Osteoblast (primary cell): ENCODE data around the gene TEC. TPM values are rescaled to one million over a fixed set of nuclear protein-coding genes. Genes with fewer than 3 reads are reported as not detected.

Experiments used
- DNase-seq: peaks from one replicate; pipeline ENCODE4 v3.0.0; 2011; ENCODE audit warnings: low spot score, mixed read lengths; ENCODE audit not compliant: insufficient read length; ENCODE audit errors: missing footprints
- H2AFZ ChIP-seq: 2 replicates; pipeline ENCODE4 v1.6.0; 2011; ENCODE audit warnings: mild to moderate bottlenecking, low read length
- H3K27ac ChIP-seq: 2 replicates; pipeline ENCODE4 v1.5.1; 2011; ENCODE audit warnings: mild to moderate bottlenecking, low read depth, low read length, moderate library complexity
- H3K27me3 ChIP-seq: 2 replicates; pipeline ENCODE4 v1.6.0; 2012; ENCODE audit warnings: mild to moderate bottlenecking, control low read depth, inconsistent platforms, low read length, moderate library complexity; ENCODE audit not compliant: insufficient read depth
- H3K36me3 ChIP-seq: 2 replicates; pipeline ENCODE4 v1.5.1; 2011; ENCODE audit warnings: mild to moderate bottlenecking, low read length, control low read depth, moderate library complexity; ENCODE audit not compliant: insufficient read depth
- H3K4me1 ChIP-seq: 2 replicates; pipeline ENCODE4 v1.5.1; 2011; ENCODE audit warnings: mild to moderate bottlenecking, low read length, control low read depth, moderate library complexity; ENCODE audit not compliant: insufficient read depth
- H3K4me2 ChIP-seq: 2 replicates; pipeline ENCODE4 v1.6.0; 2011; ENCODE audit warnings: mild to moderate bottlenecking, low read length; ENCODE audit not compliant: insufficient read depth
- H3K4me3 ChIP-seq: fragments of 200-600 bp; sonication (generic); 3 replicates; pipeline ENCODE4 v1.5.1; 2012; ENCODE audit warnings: mild to moderate bottlenecking, low read length, inconsistent platforms; ENCODE audit not compliant: insufficient read depth
- H3K79me2 ChIP-seq: 2 replicates; pipeline ENCODE4 v1.6.0; 2012; ENCODE audit warnings: mild to moderate bottlenecking, low read length, control low read depth, inconsistent platforms; ENCODE audit not compliant: insufficient read depth
- H3K9me3 ChIP-seq: 2 replicates; pipeline ENCODE4 v1.5.1; 2011; ENCODE audit warnings: low read depth, low read length, control low read depth
- H4K20me1 ChIP-seq: 2 replicates; pipeline ENCODE4 v1.6.0; 2012; ENCODE audit warnings: mild to moderate bottlenecking, low read length, control low read depth; ENCODE audit not compliant: insufficient read depth
- total RNA-seq: library from RNA; depleted of rRNA; stranded (reverse); fragments of >200 nt; gene quantifications from 2 replicates; pipeline ENCODE4 v1.2.3, GENCODE V29; 2012
- TF ChIP-seq, protein P1 (sequence below): IDR thresholded peaks from 2 replicates; pipeline ENCODE4 v1.5.1; 2011; ENCODE audit warnings: mild to moderate bottlenecking, low read depth, low read length, moderate library complexity; ENCODE audit errors: extremely low read depth

Gene TEC
- total RNA-seq, 1 donor: 1.8 TPM

DNA sequence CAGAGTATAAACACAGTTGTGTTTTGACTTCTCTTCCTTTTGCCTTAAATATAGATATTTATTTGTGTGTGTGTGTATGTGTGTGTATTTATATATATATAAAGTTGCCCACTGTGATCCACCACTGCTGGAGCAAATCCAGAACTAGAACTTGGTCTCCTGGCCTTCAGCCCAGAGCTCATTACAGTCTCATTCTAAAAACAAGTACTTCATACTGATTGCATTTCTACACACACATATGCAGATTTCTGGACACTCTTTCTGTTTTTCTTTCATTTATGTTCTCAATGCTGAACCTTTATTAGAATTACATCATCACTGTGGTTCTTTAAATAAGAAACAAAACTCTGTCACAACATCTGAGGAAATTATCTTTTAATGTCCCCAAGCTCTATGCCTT, 136.0 kb downstream of the TEC start:
- Histone ChIP-seq H3K79me2 (no peaks in the 10 kb centered on the region), H3K4me3 (no peak overlapping the region), H3K27me3 (no peaks in the 10 kb centered on the region), H3K9me3 (no peaks in the 10 kb centered on the region), H3K27ac (no peak overlapping the region), H3K4me1 (peaks cover 5% of the 10 kb centered on the region), H3K36me3 (no peaks in the 10 kb centered on the region), H3K4me2 (no peak overlapping the region), H4K20me1 (no peaks in the 10 kb centered on the region), H2AFZ (no peak overlapping the region)
- DNase-seq: no peak
- TF ChIP-seq, protein P1, sequence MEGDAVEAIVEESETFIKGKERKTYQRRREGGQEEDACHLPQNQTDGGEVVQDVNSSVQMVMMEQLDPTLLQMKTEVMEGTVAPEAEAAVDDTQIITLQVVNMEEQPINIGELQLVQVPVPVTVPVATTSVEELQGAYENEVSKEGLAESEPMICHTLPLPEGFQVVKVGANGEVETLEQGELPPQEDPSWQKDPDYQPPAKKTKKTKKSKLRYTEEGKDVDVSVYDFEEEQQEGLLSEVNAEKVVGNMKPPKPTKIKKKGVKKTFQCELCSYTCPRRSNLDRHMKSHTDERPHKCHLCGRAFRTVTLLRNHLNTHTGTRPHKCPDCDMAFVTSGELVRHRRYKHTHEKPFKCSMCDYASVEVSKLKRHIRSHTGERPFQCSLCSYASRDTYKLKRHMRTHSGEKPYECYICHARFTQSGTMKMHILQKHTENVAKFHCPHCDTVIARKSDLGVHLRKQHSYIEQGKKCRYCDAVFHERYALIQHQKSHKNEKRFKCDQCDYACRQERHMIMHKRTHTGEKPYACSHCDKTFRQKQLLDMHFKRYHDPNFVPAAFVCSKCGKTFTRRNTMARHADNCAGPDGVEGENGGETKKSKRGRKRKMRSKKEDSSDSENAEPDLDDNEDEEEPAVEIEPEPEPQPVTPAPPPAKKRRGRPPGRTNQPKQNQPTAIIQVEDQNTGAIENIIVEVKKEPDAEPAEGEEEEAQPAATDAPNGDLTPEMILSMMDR: no peak

DNA sequence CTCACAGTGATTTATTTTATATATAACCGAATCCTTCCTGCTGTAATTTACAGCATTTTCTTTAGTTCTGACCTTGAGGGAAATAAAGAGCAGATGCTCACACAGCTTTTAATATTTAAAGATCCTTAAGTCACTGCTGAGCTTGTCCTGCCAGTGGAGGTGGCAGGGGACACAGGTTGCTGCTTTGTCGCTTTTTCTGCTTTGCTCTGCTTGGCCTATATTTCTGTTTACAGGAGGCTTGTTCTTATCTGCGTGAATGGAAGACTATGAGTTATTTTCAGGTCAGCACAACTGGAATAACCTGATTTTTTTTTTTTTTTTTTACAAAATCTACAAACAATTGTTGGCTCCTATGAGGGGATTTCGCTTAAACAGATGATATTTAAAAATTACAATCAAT, 137.9 kb downstream of the TEC start:
- H2AFZ ChIP-seq: no peak overlapping the region
- H3K27ac ChIP-seq: no peak overlapping the region
- H4K20me1 ChIP-seq: no peaks in the 10 kb centered on the region
- TF ChIP-seq, protein P1: no peak
- peaks cover 15% of the 10 kb centered on the region for H3K4me1 ChIP-seq
- no peak overlapping the region for H3K4me2 ChIP-seq
- H3K27me3 ChIP-seq: no peaks in the 10 kb centered on the region
- no peak for DNase-seq
- no peaks in the 10 kb centered on the region for H3K9me3 ChIP-seq
- H3K36me3 ChIP-seq: no peaks in the 10 kb centered on the region
- H3K79me2 ChIP-seq: no peaks in the 10 kb centered on the region
- H3K4me3 ChIP-seq: no peak overlapping the region

DNA sequence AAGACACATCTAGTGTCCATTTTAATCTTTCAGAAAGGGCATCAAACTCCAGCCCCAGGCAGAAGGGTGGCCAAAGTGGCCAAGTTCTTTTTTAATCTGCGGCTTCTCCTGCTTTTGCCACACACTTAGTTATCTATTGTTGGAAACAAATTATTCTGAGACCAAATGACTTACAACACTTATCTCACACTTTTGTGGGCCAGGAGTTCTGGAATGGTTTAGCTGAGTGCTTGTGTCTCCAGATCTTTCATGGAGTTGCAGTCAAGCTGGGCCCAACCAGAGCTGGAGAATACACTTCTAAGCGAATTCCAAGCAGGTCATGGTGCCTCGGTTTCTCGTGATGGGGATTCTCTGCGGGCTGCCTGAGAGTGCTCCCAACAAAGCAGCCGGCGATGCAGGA, 139.5 kb downstream of the TEC start:
- peaks cover 15% of the 10 kb centered on the region for H3K4me1 ChIP-seq
- no peaks in the 10 kb centered on the region for H4K20me1 ChIP-seq
- H3K4me3 ChIP-seq: no peak overlapping the region
- H3K4me2 ChIP-seq: no peak overlapping the region
- no peak for DNase-seq
- H3K27me3 ChIP-seq: no peaks in the 10 kb centered on the region
- H2AFZ ChIP-seq: no peak overlapping the region
- no peak overlapping the region for H3K27ac ChIP-seq
- H3K9me3 ChIP-seq: no peaks in the 10 kb centered on the region
- no peaks in the 10 kb centered on the region for H3K36me3 ChIP-seq
- H3K79me2 ChIP-seq: no peaks in the 10 kb centered on the region
- TF ChIP-seq, protein P1: no peak

DNA sequence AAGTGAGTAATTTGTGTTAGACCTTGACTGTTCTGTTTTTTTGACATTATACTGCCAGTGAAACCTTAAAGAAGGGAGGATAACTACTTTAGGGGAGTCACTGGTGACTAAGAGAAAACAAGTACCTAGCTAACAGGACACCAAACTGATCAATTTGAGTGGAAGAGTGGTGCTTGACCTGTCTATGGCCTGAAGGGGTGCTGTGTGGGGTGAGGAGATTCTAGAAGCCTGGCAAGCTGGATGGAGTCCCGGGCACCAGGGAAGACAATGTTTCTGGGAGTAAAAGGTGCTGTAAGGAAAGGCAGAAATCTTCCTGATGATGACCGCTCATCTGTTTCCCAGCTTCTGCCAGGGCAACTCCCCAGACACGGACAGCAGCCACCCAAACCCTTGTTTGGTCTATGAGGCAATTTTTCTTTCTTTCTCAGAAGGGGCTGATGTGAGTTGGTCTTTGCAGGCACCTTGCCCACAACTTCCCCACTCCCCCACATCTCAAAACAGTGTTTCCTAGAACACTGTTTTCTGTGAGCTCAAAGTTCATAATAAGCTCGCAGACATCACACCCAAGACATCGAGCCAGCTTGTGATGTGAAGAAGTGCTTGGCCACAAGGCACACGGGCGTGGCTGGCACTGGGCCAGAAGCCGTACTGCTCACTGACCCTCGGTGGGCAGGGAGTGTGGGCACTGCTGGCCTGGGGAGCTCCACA, 140.2 kb downstream of the TEC start:
- TF ChIP-seq, protein P1: peak; percentile 18
- H2AFZ ChIP-seq: no peak overlapping the region
- no peak overlapping the region for H3K4me2 ChIP-seq
- no peaks in the 10 kb centered on the region for H3K36me3 ChIP-seq
- H3K4me3 ChIP-seq: no peak overlapping the region
- no peak for DNase-seq
- peaks cover 15% of the 10 kb centered on the region for H3K4me1 ChIP-seq
- no peaks in the 10 kb centered on the region for H3K79me2 ChIP-seq
- H4K20me1 ChIP-seq: no peaks in the 10 kb centered on the region
- H3K27ac ChIP-seq: no peak overlapping the region
- no peaks in the 10 kb centered on the region for H3K27me3 ChIP-seq
- no peaks in the 10 kb centered on the region for H3K9me3 ChIP-seq
